ENCODE data around the gene PCED1A. TPM values are rescaled to one million over a fixed set of nuclear protein-coding genes. Genes with fewer than 3 reads are reported as not detected.

The PCED1A gene
- total and polyA plus RNA-seq, 4 donors, result 6.8 to 13.4 (median 13.0) TPM

GRCh38 chr20:2865101-2865500 is 24.6 kb upstream of the PCED1A start:
- H3K36me3 ChIP-seq (ENCODE audit: control insufficient read depth in 4 of 4, insufficient read depth in 3 of 4, low read depth in 1 of 4, low read length in 3 of 4), result peaks cover 5 to 45% (median 9%) of the 10 kb centered on the region in 4 donors
- DNase-seq (ENCODE audit: low spot score), result no peak
- H3K4me1 ChIP-seq (ENCODE audit: control insufficient read depth in 4 of 4, insufficient read depth in 4 of 4, low read length in 3 of 4), result no peaks in the 10 kb centered on the region
- no peak overlapping the region for H3K27ac ChIP-seq (ENCODE audit: low read depth in 1 of 2, low read length in 2 of 2)
- H3K9me3 ChIP-seq (ENCODE audit: control insufficient read depth in 4 of 4, low read length in 3 of 4), result no peaks in the 10 kb centered on the region
- H3K27me3 ChIP-seq (ENCODE audit: control insufficient read depth in 4 of 4, insufficient read depth in 4 of 4, low read length in 3 of 4), result no peaks in the 10 kb centered on the region
- 99% methylated on average over 10 of the region's 10 CpGs for whole genome bisulfite sequencing
- TF ChIP-seq NR2F2 (IDR thresholded peaks at IDR 0.05), result no peak
- TF ChIP-seq FOXA2 (IDR thresholded peaks at IDR 0.05), result no peak
- no peak for TF ChIP-seq RAD21 (IDR thresholded peaks at IDR 0.05)
- no peak overlapping the region for H3K4me3 ChIP-seq (ENCODE audit: low read depth in 1 of 3, low read length in 3 of 3)
- H3K9ac ChIP-seq (ENCODE audit: low read depth in 1 of 2, low read length in 2 of 2), result no peak overlapping the region

- H3K4me1 ChIP-seq (ENCODE audit: control insufficient read depth in 4 of 4, insufficient read depth in 4 of 4, low read length in 3 of 4), result no peaks in the 10 kb centered on the region
- no peak overlapping the region for H3K9ac ChIP-seq (ENCODE audit: low read depth in 1 of 2, low read length in 2 of 2)
- TF ChIP-seq GABPA (IDR thresholded peaks at IDR 0.05 in 1 of 2, conservative IDR thresholded peaks at IDR 0.05 in 1 of 2) (no peak), RAD21 (IDR thresholded peaks at IDR 0.05) (no peak), ATF3 (IDR thresholded peaks at IDR 0.05) (no peak), REST (IDR thresholded peaks at IDR 0.05) (no peak), SP1 (IDR thresholded peaks at IDR 0.05) (no peak), MAX (IDR thresholded peaks at IDR 0.05) (no peak)
- WGBS, result 97% methylated on average over 12 of the region's 12 CpGs
- no peak overlapping the region for H3K27ac ChIP-seq (ENCODE audit: low read depth in 1 of 2, low read length in 2 of 2)
- H3K27me3 ChIP-seq (ENCODE audit: control insufficient read depth in 4 of 4, insufficient read depth in 4 of 4, low read length in 3 of 4), result no peaks in the 10 kb centered on the region
- DNase-seq (ENCODE audit: low spot score), result no peak
- H3K36me3 ChIP-seq (ENCODE audit: control insufficient read depth in 4 of 4, insufficient read depth in 3 of 4, low read depth in 1 of 4, low read length in 3 of 4), result peaks cover 5 to 45% (median 9%) of the 10 kb centered on the region in 4 donors
- no peaks in the 10 kb centered on the region for H3K9me3 ChIP-seq (ENCODE audit: control insufficient read depth in 4 of 4, low read length in 3 of 4)
- H3K4me3 ChIP-seq (ENCODE audit: low read depth in 1 of 3, low read length in 3 of 3), result no peak overlapping the region
Observed at GRCh38 chr20:2864626-2865025, 24.2 kb upstream of the PCED1A start.

- Histone ChIP-seq H3K27me3 (ENCODE audit: control insufficient read depth in 4 of 4, insufficient read depth in 4 of 4, low read length in 3 of 4) (no peaks in the 10 kb centered on the region), H3K9me3 (ENCODE audit: control insufficient read depth in 4 of 4, low read length in 3 of 4) (no peaks in the 10 kb centered on the region), H3K36me3 (ENCODE audit: control insufficient read depth in 4 of 4, insufficient read depth in 3 of 4, low read depth in 1 of 4, low read length in 3 of 4) (peaks cover 3 to 25% (median 4%) of the 10 kb centered on the region in 4 donors), H3K4me1 (ENCODE audit: control insufficient read depth in 4 of 4, insufficient read depth in 4 of 4, low read length in 3 of 4) (no peaks in the 10 kb centered on the region), H3K27ac (ENCODE audit: low read depth in 1 of 2, low read length in 2 of 2) (no peak overlapping the region), H3K4me3 (ENCODE audit: low read depth in 1 of 3, low read length in 3 of 3) (no peak overlapping the region), H3K9ac (ENCODE audit: low read depth in 1 of 2, low read length in 2 of 2) (no peak overlapping the region)
- DNase-seq (ENCODE audit: low spot score), result no peak
- WGBS, result 95% methylated on average over 4 of the region's 4 CpGs
- TF ChIP-seq TAF1 (conservative IDR thresholded peaks at IDR 0.05), result no peak
- no peak for TF ChIP-seq GABPA (IDR thresholded peaks at IDR 0.05 in 1 of 2, conservative IDR thresholded peaks at IDR 0.05 in 1 of 2)
Observed at GRCh38 chr20:2859330-2860121, 19.1 kb upstream of the PCED1A start.

All from liver (tissue), 9 donors.